WTC11 (cell line): Measurements from ENCODE around the gene IL5RA. TPM values are rescaled to one million over a fixed set of nuclear protein-coding genes. Genes with fewer than 3 reads are reported as not detected.

Experiments used
- ATAC-seq: fragments of 200-7000 bp; cut with Tn5 transposase; 2 replicates; pipeline ENCODE4 v1.10.0; 2021; ENCODE audit warnings: mild to moderate bottlenecking, moderate library complexity
- CTCF ChIA-PET: fragments of 300-600 bp; sonication (Branson Sonifier 250); formaldehyde crosslinking; loops from one replicate; lab custom pipeline; 2021; ENCODE audit warnings: antibody characterized with exemption; lab: Charles Lee
- POLR2A ChIA-PET: fragments of 350-600 bp; sonication (Branson Sonifier 250); formaldehyde crosslinking; loops from one replicate; lab custom pipeline; 2021; ENCODE audit warnings: antibody characterized with exemption; lab: Charles Lee
- DNase-seq: peaks from one replicate; pipeline ENCODE4 v3.0.0; 2021; ENCODE audit warnings: low spot score
- H3K27ac Mint-ChIP-seq: 2 replicates; pipeline ENCODE4 v1.8.0; 2021; ENCODE audit warnings: mixed read lengths
- H3K27me3 Mint-ChIP-seq: 2 replicates; pipeline ENCODE4 v1.8.0; 2021; ENCODE audit warnings: low read depth, mild to moderate bottlenecking, moderate library complexity, mixed read lengths
- H3K36me3 Mint-ChIP-seq: 2 replicates; pipeline ENCODE4 v1.8.0; 2021; ENCODE audit warnings: mixed read lengths
- H3K4me1 Mint-ChIP-seq: 2 replicates; pipeline ENCODE4 v1.8.0; 2022; ENCODE audit warnings: mixed read lengths
- H3K4me3 Mint-ChIP-seq: 2 replicates; pipeline ENCODE4 v1.8.0; 2021; ENCODE audit warnings: mild to moderate bottlenecking, moderate library complexity, mixed read lengths
- H3K9me3 Mint-ChIP-seq: 2 replicates; pipeline ENCODE4 v1.8.0; 2021; ENCODE audit warnings: mixed read lengths
- CREM ChIP-seq: sonication (generic); formaldehyde crosslinking; IDR thresholded peaks from 2 replicates; pipeline ENCODE4 v1.8.1; 2022; ENCODE audit warnings: mild to moderate bottlenecking, missing genetic modification reagents, moderate library complexity
- E2F5 ChIP-seq: sonication (generic); formaldehyde crosslinking; IDR thresholded peaks from 2 replicates; pipeline ENCODE4 v1.8.1; 2022; ENCODE audit warnings: mild to moderate bottlenecking, moderate library complexity, missing genetic modification reagents
- ELF4 ChIP-seq: sonication (generic); formaldehyde crosslinking; IDR thresholded peaks from 2 replicates; pipeline ENCODE4 v1.8.1; 2022; ENCODE audit warnings: low read depth, mild to moderate bottlenecking, moderate library complexity, missing genetic modification reagents
- HMGXB4 ChIP-seq: sonication (generic); formaldehyde crosslinking; IDR thresholded peaks from 2 replicates; pipeline ENCODE4 v1.8.1; 2023; ENCODE audit warnings: mild to moderate bottlenecking, moderate library complexity, missing genetic modification reagents
- IRF1 ChIP-seq: sonication (generic); formaldehyde crosslinking; IDR thresholded peaks from 2 replicates; pipeline ENCODE4 v1.8.0; 2023; ENCODE audit warnings: missing genetic modification reagents
- MAX ChIP-seq: sonication (generic); formaldehyde crosslinking; IDR thresholded peaks from 2 replicates; pipeline ENCODE4 v1.8.0; 2022; ENCODE audit warnings: mild to moderate bottlenecking, missing genetic modification reagents
- MYBL2 ChIP-seq: sonication (generic); formaldehyde crosslinking; IDR thresholded peaks from 2 replicates; pipeline ENCODE4 v1.8.1; 2023; ENCODE audit warnings: mild to moderate bottlenecking, moderate library complexity, missing genetic modification reagents
- NR1H2 ChIP-seq: sonication (generic); formaldehyde crosslinking; IDR thresholded peaks from 2 replicates; pipeline ENCODE4 v1.9.0; 2021; ENCODE audit warnings: mild to moderate bottlenecking, moderate library complexity, missing genetic modification reagents
- NR2C2 ChIP-seq: sonication (generic); formaldehyde crosslinking; IDR thresholded peaks from 2 replicates; pipeline ENCODE4 v1.8.0; 2022; ENCODE audit warnings: mild to moderate bottlenecking, missing genetic modification reagents
- NR3C1 ChIP-seq: sonication (generic); formaldehyde crosslinking; conservative IDR thresholded peaks from 2 replicates; pipeline ENCODE4 v1.8.1; 2023; ENCODE audit warnings: low read depth, mild to moderate bottlenecking, missing genetic modification reagents
- RELA ChIP-seq: sonication (generic); formaldehyde crosslinking; IDR thresholded peaks from 2 replicates; pipeline ENCODE4 v1.8.1; 2022; ENCODE audit warnings: missing genetic modification reagents, mild to moderate bottlenecking, borderline replicate concordance
- RORB ChIP-seq: fragments of 250-450 bp; sonication (Bioruptor Pico); IDR thresholded peaks from 2 replicates; pipeline ENCODE4 v1.9.0; 2021; ENCODE audit warnings: mild to moderate bottlenecking
- TEAD4 ChIP-seq: sonication (generic); formaldehyde crosslinking; IDR thresholded peaks from 2 replicates; pipeline ENCODE4 v1.8.0; 2022; ENCODE audit warnings: mild to moderate bottlenecking, missing genetic modification reagents
- USF2 ChIP-seq: sonication (generic); formaldehyde crosslinking; IDR thresholded peaks from 2 replicates; pipeline ENCODE4 v1.8.1; 2023; ENCODE audit warnings: mild to moderate bottlenecking, missing genetic modification reagents, moderate library complexity
- ZBTB43 ChIP-seq: sonication (generic); formaldehyde crosslinking; IDR thresholded peaks from 2 replicates; pipeline ENCODE4 v1.8.1; 2023; ENCODE audit warnings: mild to moderate bottlenecking, missing genetic modification reagents
- ZNF121 ChIP-seq: sonication (generic); formaldehyde crosslinking; IDR thresholded peaks from 2 replicates; pipeline ENCODE4 v1.8.0; 2023; ENCODE audit warnings: missing genetic modification reagents
- ZNF396 ChIP-seq: fragments of 250-450 bp; sonication (Bioruptor Pico); IDR thresholded peaks from 2 replicates; pipeline ENCODE4 v1.8.0; 2021; ENCODE audit warnings: mild to moderate bottlenecking, moderate library complexity, borderline replicate concordance
- ZNF425 ChIP-seq: fragments of 250-450 bp; sonication (Bioruptor Pico); conservative IDR thresholded peaks from 2 replicates; pipeline ENCODE4 v1.9.0; 2021; ENCODE audit warnings: mild to moderate bottlenecking
- total RNA-seq: library from RNA; stranded (reverse); gene quantifications from 3 replicates; pipeline ENCODE4 v1.2.3, GENCODE V29; 2021

IL5RA gene
- total RNA-seq, 1 experiment from 2014 or later: not detected

GRCh38 chr3:3125977-3126376 is 15.8 kb upstream of the IL5RA start (continued):
- TF ChIP-seq ZNF396 (no peak), RELA (CRISPR knock-in tag) (no peak)

- ATAC-seq: no peak
- no peak overlapping the region for H3K4me3 Mint-ChIP-seq
- DNase-seq: no peak
- H3K36me3 Mint-ChIP-seq: peaks cover 28% of the 10 kb centered on the region
- CTCF ChIA-PET: no interaction called here
- TF ChIP-seq IRF1 (CRISPR knock-in tag) (no peak), E2F5 (CRISPR knock-in tag) (no peak), MAX (CRISPR knock-in tag) (no peak), CREM (CRISPR knock-in tag) (no peak), NR1H2 (CRISPR knock-in tag) (no peak), ELF4 (CRISPR knock-in tag) (no peak), MYBL2 (CRISPR knock-in tag) (no peak), HMGXB4 (CRISPR knock-in tag) (no peak), NR3C1 (no peak), ZNF425 (no peak), ZNF121 (no peak), TEAD4 (CRISPR knock-in tag) (no peak), RORB (CRISPR knock-in tag) (no peak), USF2 (no peak), NR2C2 (no peak), ZBTB43 (CRISPR knock-in tag) (no peak)
- TF ChIP-seq, all 79 proteins: peak for 0
- Mint-ChIP-seq H3K9me3 (peaks cover 59% of the 10 kb centered on the region), H3K4me1 (no peaks in the 10 kb centered on the region), H3K27ac (no peak overlapping the region), H3K27me3 (no peaks in the 10 kb centered on the region; the same call in none of the 2 replicates)
- POLR2A ChIA-PET: no interaction called here
Observed at GRCh38 chr3:3119393-3119851, 9.2 kb upstream of the IL5RA start.
